NCI-H2107 treated with DMSO at 0.1 percent for 48 hours (cell line): Measurements from ENCODE around the gene GM2A.
A peak's percentile ranks its signal among the peaks of the same experiment; 100 is the strongest.
"Not testable (repeated sequence)": the region's sequence is repeated elsewhere in the genome, so short reads cannot be mapped to it uniquely, and the experiment has no call there.

Source experiments
- DNase-seq: peaks from one replicate; lab custom pipeline; 2025; ENCODE audit not compliant: unreplicated experiment; lab: John Stamatoyannopoulos, UW

The GM2A gene

GRCh38 chr5:151227918-151228447 is 25.0 kb upstream of the GM2A start:
- DNase-seq = no peak

DNA sequence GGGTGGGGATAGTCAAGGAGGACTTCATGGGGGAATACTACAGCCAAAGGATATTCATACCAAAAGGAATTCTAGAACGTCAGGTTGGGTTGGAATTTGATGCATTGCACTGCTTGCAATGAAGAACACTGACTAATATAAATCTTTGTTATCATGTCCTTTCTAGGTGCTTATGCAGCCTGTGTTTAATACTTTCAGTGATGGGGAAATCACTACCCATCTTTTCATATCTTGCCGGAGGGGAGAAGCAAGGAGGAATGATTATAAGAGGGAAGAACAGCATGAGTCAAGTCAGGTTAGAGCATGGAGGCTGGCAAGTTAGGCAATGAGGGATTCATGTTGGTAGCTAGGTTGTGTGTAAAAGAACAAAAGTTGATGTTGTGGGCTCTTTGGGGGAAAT is 24.0 kb upstream of the GM2A start:
- no peak for DNase-seq

DNA sequence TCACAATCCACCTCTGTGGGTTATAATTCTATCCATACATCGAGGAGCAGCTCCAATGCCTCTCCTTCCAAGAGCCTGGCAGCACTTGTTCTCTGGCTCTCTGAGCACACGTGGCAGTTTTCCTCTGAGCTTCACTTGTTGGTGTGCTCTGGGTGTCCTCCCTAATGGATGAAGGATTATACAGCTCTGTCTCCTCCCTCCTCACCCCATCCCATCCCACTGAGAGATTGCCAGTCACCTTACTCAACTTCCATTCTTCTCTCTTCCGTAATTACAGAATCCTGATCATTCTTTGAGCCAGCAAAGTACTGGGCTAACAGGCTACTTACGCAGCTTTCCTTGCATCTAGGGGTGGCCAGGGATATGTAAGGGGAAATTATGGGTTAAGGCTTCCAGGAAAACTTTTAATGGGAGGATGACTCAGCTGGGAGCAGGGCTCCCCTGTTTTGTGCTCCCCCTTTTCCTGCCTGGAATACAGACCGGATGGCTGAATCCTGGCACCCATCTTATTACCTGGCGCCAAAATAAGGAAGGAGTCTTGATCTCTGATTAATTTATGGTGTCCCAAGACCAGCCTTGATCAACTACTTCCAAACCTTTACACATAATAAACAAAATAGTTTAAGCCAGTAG is 22.8 kb upstream of the GM2A start:
- no peak for DNase-seq

- DNase-seq = no peak
These were observed 21.6 kb upstream of the GM2A start for GRCh38 chr5:151231359-151231758.

DNA sequence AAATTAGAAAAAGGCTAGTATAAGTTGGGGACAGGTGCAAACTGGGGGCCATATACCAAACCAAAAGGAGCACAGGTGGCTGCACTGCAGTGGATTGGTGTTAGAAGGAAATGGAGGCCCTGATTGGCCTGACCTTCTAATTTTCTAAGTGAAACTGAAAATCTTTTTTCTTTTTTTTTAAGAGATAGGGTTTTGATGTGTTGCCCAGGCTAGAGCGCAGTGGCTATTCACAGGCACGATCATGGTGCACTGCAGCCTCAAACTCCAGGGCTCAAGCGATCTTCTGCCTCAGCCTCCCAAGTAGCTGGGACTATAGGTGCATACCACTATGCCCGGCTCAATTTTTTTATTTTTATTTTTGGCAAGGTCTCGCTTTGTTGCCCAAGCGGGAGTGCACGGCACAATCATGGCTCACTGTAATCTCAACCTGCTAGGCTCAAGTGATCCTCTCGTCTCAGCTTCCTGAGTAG is 19.3 kb upstream of the GM2A start:
- DNase-seq = no peak

DNA sequence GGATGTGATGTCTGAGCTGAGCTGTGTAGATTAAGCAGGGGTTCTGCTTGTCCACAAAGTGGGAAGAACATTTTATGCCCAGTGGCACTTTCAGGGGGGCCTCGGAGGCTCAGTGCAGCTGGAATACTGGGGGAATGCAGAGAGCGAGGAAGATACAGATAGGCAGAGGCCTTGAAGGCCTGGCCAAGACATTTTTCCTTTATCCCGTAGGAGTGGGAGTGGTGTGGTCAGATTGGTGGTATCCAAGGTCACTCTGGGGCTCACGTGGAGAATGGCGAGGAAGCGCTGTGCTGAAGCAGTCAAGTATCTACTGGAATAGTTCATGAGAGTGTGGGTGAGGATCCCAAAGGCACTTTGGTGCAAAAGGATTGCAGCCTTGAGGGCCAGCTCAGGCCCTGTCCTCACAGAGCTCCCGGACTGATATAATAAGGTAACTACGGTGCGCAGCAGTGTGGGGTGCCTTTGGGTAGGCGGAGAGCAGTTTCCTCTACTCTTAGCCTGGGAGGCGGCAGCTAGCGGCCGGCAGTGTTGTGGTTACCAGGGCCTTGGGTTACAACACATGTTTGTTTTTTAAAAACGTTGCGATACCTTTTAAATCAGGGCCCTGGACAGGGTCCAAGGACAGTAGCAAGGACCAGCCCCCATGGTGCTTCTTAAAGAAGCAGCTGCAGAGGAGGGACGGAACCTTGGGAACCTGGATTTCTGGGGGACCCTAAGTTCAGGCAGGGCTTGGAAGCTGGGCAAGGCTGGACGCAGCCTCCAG is 18.3 kb upstream of the GM2A start:
- no peak for DNase-seq

DNA sequence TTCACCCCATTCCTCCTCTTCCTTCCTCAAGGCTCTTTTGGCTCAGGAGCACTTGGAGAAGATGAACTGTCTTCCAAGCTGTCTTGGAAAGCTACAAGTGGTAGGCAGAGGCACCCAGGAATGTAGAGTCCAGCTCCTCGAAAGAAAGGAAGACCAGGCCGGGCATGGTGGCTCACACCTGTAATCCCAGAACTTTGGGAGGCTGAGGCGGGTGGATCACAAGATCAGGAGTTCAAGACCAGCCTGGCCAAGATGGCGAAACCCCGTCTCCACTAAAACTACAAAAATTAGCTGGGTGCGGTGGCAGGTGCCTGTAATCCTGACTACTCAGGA is 17.8 kb upstream of the GM2A start:
- DNase-seq = not testable (repeated sequence)

DNA sequence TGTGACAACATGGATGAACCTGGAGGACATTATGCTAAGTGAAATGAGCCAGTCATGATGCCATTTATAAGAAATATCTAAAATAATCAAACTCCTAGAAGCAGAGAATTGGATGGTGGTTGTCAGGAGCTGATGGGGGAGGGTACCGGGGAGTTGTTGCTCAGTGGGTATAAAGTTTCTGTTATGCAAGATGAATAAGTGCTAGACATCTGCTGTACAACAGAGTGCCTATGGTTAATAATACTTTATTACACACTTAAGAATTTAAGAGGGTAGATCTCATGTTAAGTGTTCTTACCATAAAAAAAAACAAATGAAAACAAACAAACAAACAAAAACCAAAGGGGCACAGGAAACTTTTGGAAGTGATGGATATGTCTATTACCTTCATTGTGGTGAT is 16.1 kb upstream of the GM2A start:
- no peak for DNase-seq

- no peak for DNase-seq
These were observed 15.3 kb upstream of the GM2A start for GRCh38 chr5:151237685-151238084.

GRCh38 chr5:151238303-151238741 is 14.7 kb upstream of the GM2A start:
- DNase-seq = no peak

GRCh38 chr5:151239237-151239861 is 13.6 kb upstream of the GM2A start:
- DNase-seq = peak; percentile 3

- DNase-seq = not testable (repeated sequence)
These were observed 12.6 kb upstream of the GM2A start for GRCh38 chr5:151240268-151240835.

GRCh38 chr5:151240924-151241635 is 11.9 kb upstream of the GM2A start:
- peak; percentile 2 for DNase-seq

DNA sequence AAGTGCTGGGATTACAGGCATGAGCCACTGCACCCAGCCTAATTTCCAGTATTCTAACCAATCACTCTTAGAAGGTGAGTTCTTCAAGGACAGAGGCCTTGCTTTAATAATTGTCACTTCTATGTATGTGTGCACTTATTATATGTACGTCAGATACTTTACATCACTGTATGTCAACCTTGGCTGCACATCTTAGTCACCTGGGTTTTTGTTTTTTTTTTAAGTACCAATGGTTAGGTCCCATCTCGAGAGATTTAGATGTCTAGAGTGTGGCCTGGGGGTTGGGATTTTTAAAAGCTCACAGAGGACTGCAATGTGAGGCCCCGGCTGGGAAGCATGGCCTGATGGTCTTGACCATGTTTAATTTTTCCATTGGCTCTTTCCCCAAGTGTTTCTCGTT is 9.9 kb upstream of the GM2A start:
- no peak for DNase-seq

DNA sequence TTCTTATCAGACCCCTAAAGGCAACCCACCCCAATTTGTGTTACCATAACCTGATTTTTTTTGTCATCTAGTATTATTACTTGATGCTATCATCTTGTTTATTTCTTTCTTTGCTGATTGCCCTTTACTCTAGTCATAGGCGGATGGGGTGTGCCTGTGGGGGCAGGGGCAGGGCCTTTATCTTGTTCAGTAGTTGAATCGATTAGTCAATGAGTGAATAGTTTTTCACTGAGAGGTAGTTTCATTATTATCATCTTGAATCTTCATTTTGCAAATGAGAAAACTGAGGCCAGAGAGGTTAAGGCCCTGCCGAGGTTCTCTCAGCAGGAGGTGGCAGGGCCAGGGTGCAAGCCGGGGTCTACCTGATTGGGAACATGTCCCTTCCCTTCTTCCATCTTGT is 9.4 kb upstream of the GM2A start:
- DNase-seq = no peak

DNA sequence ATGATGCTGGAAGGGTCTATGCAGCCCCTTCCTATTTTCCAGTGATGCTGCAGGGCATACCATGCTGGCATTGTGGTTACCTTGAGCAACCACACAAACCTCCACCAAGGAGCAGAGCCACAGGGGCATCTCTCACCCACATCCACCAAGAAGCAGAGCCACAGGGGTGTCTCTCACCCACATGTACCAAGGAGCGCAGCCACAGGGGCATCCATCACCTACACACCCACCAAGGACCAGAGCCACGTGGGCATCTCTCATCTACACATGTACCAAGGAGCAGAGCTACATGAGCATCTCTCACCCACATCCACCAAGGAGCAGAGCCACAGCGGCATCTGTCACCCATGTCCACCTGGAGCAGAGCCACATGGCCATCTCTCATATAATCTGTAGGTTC is 8.8 kb upstream of the GM2A start:
- DNase-seq = no peak

DNA sequence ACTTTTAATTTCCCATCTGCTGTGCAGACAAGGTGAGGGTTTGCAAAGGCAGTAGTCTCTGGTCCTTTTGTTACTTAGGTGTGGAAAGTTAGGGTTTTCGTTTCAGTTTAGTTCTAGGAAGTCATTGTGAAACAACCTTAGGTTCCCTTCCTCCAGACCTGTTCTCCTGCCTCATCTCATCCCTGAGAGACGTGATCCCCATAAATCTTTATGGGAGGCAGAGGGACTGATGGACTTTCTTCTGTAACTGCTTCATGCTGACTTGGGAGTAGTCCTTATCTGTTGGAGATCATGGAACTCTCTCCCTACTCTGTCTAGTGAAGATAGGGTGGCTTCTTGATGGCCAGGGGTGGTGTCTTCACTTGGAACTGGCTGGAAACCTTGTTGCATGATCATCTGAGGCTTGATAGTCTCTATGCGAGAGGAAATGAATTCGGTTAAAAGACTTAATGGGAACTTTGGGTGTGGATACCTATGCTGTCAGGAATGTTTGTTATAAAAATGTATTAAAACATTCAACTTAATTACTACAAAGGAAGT is 7.2 kb upstream of the GM2A start:
- DNase-seq = no peak

GRCh38 chr5:151248651-151249050 is 4.3 kb upstream of the GM2A start:
- no peak for DNase-seq

DNA sequence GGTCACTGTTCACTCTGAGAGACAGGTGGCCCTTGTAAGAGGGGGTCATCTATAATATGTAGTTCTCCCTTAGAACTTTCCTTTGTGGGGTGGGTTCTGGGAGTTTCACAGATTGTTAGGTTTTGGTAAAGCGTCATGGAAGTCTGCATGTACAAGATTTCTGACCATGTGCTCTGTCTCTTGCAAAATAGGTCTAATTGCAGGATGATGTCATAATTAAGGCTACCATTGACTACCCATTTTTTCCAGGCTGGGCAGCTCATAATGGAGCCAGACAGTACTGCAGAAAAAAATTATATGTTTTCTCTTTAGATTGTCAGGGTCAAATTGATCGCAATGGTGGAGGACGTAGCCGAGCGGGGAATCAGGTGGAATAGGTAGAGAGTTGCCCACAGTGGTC is 3.7 kb upstream of the GM2A start:
- no peak for DNase-seq

DNA sequence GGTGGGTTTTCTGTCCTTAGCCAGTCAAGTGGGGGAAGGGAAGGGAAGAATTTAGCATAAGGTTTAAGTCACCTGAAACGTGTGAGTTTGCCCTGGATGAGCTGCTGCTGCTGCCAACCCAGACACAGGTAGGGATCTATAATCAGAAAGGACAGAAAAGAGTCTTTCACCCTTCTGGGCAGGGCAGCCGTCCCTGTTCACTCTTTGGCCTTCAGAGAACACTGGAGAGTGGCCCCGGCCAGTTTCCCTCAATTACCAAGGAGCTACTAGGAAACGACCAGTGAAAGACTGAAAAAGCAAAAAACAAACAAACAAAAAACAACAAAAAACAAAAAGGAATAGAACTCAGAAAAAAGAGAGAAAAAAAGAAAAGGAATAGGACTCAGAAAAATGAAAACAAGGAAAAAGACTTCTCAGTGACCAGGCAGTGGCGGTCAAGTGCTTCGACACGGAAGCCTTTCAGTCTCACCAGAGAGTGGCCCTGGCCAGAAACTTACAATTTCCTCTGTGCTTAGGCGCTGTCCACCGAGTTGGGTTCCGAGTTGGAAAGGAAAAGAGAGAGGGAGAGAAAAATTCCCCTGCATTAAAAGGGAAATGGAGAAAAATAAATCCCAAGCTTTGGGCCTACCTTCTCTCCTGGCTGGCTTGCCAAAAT is 2.5 kb upstream of the GM2A start:
- DNase-seq = no peak
